Ovary (tissue), 9 donors: ENCODE data around the gene DTX1. TPM values are rescaled to one million over a fixed set of nuclear protein-coding genes. Genes with fewer than 3 reads are reported as not detected.

Experiments
- DNase-seq, 5 donors: peaks; one replicate each; pipeline ENCODE4 v3.0.0-alpha.2; 2019 to 2020
- H3K27ac ChIP-seq, 2 donors: fragments of 200-600 bp; one replicate each; pipeline versions ENCODE4 v1.5.1 to v1.8.0; 2019 to 2022
- H3K27me3 ChIP-seq: fragments of 200-600 bp; one replicate; pipeline ENCODE4 v1.8.0; 2022
- H3K36me3 ChIP-seq: fragments of 200-600 bp; sonication (generic); one replicate; pipeline ENCODE4 v1.5.1; 2019
- H3K4me1 ChIP-seq: one replicate; pipeline ENCODE4 v1.8.1; 2013; ENCODE audit warnings: mild to moderate bottlenecking, moderate library complexity; ENCODE audit not compliant: insufficient read depth
- H3K4me3 ChIP-seq: fragments of 200-600 bp; sonication (generic); one replicate; pipeline ENCODE4 v1.5.1; 2017
- H3K9me3 ChIP-seq, 2 donors: fragments of 200-600 bp in 1 of 2; sonication (generic) in 1 of 2; one replicate each; pipeline versions ENCODE4 v1.5.1 to v1.8.1; 2013 to 2019; ENCODE audit warnings: mild to moderate bottlenecking in 1 of 2, moderate library complexity in 1 of 2
- CTCF ChIP-seq, 3 donors: fragments of 450-650 bp in 2 of 3; fragments of 200-600 bp in 1 of 3; IDR thresholded peaks; one replicate each; pipeline versions ENCODE4 v1.5.1 to v1.8.0; 2016 to 2022; ENCODE audit warnings: antibody characterized with exemption in 3 of 3, mild to moderate bottlenecking in 1 of 3
- EP300 ChIP-seq: sonication (generic); formaldehyde crosslinking; IDR thresholded peaks from one replicate; pipeline ENCODE4 v1.6.1; 2017; ENCODE audit warnings: antibody characterized with exemption
- POLR2A ChIP-seq: fragments of 450-650 bp; IDR thresholded peaks from one replicate; pipeline ENCODE4 v1.6.1; 2017; ENCODE audit warnings: antibody characterized with exemption, mild to moderate bottlenecking, moderate library complexity
- WGBS, 3 donors: extraction: QIAGEN DNeasy Blood & Tissue Kit in 1 of 3; methylation state at CpG; one replicate each; pipeline versions ENCODE4 v1.1.5 to v1.1.7; 2013 to 2017; 5-methylcytosine and 5-hydroxymethylcytosine counted together
- intact Hi-C, 4 donors: fragments of 100-400 bp; cut with DNase I; formaldehyde crosslinking; loops; one replicate each; pipeline versions ENCODE4 v1.11.0 to v1.15.1; 2022 to 2023
- polyA plus RNA-seq, 2 donors: library from polyadenylated mRNA; stranded (reverse); fragments of 200-250 nt in 1 of 2; fragments of 350-450 nt in 1 of 2; fragmentation: Illumina TruSeq in 1 of 2; extraction: RNeasy Lipid Tissue Mini Kit (QIAGEN cat#74804) in 1 of 2; gene quantifications; one replicate each; pipeline ENCODE4 v1.2.3, GENCODE V29; 2013 to 2014
- total RNA-seq, 7 donors: library from RNA; depleted of rRNA in 2 of 7; stranded (reverse); fragments of >200 nt in 2 of 7; fragmentation: NEBNext Ultra II Directional in 3 of 7; extraction: Animal tissue kit (Norgen Biotek cat#: 25700) in 3 of 7; gene quantifications; one replicate each; pipeline versions ENCODE4 v1.1.0 to v1.2.4, GENCODE V29; 2016 to 2023
- donor health status: DM: no; HTN: no; CAD: no; lungs with moderate emphysema.
- donor health status: DM: no; HTN: no; CAD: no.
- donor health status: Bipolar disorder and iron deficiency.
- donor health status: DM: yes; HTN: yes; CAD: no.
- donor health status: DM: no; HTN: no; CAD: no.
- donor health status: DM: yes; HTN: yes; CAD: no.

The DTX1 gene
- total and polyA plus RNA-seq, 9 donors = 0.56 to 5.5 (median 1.6) TPM

- intact Hi-C loops = no loop called here
- Histone ChIP-seq H3K9me3 (no peaks in the 10 kb centered on the region), H3K27me3 (no peaks in the 10 kb centered on the region), H3K4me1 (no peaks in the 10 kb centered on the region), H3K4me3 (no peak overlapping the region), H3K36me3 (no peaks in the 10 kb centered on the region), H3K27ac (no peak overlapping the region)
- no peak for DNase-seq
- WGBS, 3 donors = 48 to 57% (median 57%) methylated on average over 9 of the region's 9 CpGs
- TF ChIP-seq CTCF (IDR thresholded peaks at IDR 0.05) (no peak), EP300 (no peak)
These were observed 72.5 kb downstream of the DTX1 start for GRCh38 chr12:113128802-113129663.

GRCh38 chr12:113129664-113130456, 73.3 kb downstream of the DTX1 start:
- Histone ChIP-seq H3K9me3 (no peaks in the 10 kb centered on the region), H3K27ac (no peak overlapping the region), H3K27me3 (no peaks in the 10 kb centered on the region), H3K36me3 (no peaks in the 10 kb centered on the region), H3K4me1 (no peaks in the 10 kb centered on the region), H3K4me3 (no peak overlapping the region)
- intact Hi-C loops = no loop called here
- TF ChIP-seq POLR2A = no peak
- no peak for TF ChIP-seq EP300
- TF ChIP-seq CTCF (IDR thresholded peaks at IDR 0.05) = no peak
- WGBS, 3 donors = 64 to 74% (median 67%) methylated on average over 17 of the region's 17 CpGs
- no peak for DNase-seq

- H3K4me1 ChIP-seq = no peaks in the 10 kb centered on the region
- TF ChIP-seq CTCF (IDR thresholded peaks at IDR 0.05) = no peak
- TF ChIP-seq POLR2A = no peak
- TF ChIP-seq EP300 = no peak
- H3K4me3 ChIP-seq = no peak overlapping the region
- H3K27me3 ChIP-seq = no peaks in the 10 kb centered on the region
- no peak overlapping the region for H3K27ac ChIP-seq
- H3K9me3 ChIP-seq = no peaks in the 10 kb centered on the region
- intact Hi-C loops = no loop called here
- H3K36me3 ChIP-seq = no peaks in the 10 kb centered on the region
- 46 to 51% (median 49%) methylated on average over 18 of the region's 18 CpGs for WGBS, 3 donors
- no peak for DNase-seq
These were observed 74.1 kb downstream of the DTX1 start for GRCh38 chr12:113130457-113131135.

- Histone ChIP-seq H3K27ac (no peak overlapping the region), H3K4me3 (no peak overlapping the region), H3K4me1 (no peaks in the 10 kb centered on the region), H3K9me3 (no peaks in the 10 kb centered on the region), H3K27me3 (no peaks in the 10 kb centered on the region), H3K36me3 (no peaks in the 10 kb centered on the region)
- intact Hi-C loops = no loop called here
- no peak for TF ChIP-seq CTCF (IDR thresholded peaks at IDR 0.05)
- no peak for TF ChIP-seq POLR2A
- TF ChIP-seq EP300 = no peak
- 67 to 70% (median 68%) methylated on average over 1 of the region's 1 CpG for WGBS, 3 donors
- no peak for DNase-seq
These were observed 75.0 kb downstream of the DTX1 start for GRCh38 chr12:113131556-113131955.
